UCSD-AML1 (cell line): Measurements from ENCODE around the gene BTBD7.

Source experiments
- DNase-seq: peaks from one replicate; lab custom pipeline; 2025; ENCODE audit not compliant: unreplicated experiment; lab: John Stamatoyannopoulos, UW

BTBD7 gene

DNA sequence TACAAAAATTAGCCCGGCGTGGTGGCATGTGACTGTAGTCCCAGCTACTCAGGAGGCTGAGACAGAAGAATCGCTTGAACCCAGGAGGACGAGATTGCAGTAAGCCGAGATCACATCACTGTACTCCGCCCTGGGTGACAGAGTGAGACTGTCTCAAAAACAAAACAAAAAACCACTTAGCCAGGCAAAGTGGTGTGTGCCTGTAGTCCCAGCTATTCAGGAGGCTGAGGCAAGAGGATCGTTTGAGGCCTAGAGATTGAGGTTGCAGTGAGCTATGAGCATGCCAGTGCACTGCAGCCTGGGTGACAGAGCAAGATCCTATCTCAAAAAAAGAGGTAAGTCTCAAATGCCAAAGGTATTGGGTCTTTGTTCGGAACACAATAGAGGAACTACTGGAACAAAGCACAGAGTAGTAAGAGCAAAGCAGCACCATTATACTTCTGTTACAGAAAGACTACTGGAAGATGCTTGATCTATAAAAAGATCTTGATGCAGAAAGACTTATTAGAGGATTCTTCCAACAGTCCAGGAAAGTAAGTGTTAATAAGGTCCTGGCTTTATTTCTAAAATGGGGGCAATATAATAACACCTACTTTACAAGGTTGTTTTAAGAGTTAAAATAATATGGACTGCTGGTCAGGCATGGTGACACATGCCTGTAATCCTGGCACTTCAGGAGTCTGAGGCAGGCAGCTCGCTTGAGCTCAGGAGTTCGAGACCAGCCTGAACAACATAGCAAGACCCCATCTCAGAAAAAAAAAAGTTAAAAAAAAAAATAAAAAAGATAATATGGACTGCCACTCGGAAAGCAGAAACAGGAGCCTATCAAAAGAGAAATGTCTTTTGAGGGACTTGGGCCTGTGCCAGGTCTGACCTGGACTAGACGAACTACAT lies 29.9 kb downstream of the BTBD7 start:
- DNase-seq, result no peak

GRCh38 chr14:93301821-93302447 lies 30.9 kb downstream of the BTBD7 start:
- DNase-seq, result no peak

GRCh38 chr14:93299866-93300265 lies 33.0 kb downstream of the BTBD7 start:
- no peak for DNase-seq

GRCh38 chr14:93299416-93299815 lies 33.4 kb downstream of the BTBD7 start:
- no peak for DNase-seq

DNA sequence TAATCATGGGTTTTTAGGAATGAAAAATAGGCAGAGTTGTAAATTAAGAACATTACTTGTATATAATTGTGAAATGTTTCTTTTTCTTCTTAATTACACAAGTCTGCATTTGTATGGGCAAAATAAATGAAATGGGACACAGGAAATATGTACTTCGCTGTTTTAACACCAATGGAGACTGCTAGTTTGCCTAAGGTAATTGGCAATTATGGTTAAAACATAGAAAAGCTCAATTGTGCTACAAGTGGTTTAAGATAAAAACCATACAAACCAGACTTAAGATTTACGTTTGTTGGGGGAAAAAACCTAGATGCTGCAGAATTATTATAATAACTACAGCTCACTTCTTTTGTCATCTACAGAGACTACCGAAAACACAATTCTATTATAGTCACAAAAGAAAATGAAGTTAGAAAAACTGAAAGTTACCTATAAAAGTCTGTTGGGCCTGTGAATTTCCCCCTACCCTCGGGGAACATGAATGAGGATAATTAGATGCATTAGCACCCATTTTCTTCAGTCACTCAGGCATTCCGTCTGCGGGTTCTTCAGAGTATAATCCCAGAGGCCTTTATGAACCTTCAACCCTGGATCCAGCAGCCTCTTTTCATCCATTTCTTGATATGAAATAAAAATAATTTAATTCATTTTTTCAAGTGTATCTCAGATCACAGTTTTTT lies 37.2 kb downstream of the BTBD7 start:
- DNase-seq, result no peak

DNA sequence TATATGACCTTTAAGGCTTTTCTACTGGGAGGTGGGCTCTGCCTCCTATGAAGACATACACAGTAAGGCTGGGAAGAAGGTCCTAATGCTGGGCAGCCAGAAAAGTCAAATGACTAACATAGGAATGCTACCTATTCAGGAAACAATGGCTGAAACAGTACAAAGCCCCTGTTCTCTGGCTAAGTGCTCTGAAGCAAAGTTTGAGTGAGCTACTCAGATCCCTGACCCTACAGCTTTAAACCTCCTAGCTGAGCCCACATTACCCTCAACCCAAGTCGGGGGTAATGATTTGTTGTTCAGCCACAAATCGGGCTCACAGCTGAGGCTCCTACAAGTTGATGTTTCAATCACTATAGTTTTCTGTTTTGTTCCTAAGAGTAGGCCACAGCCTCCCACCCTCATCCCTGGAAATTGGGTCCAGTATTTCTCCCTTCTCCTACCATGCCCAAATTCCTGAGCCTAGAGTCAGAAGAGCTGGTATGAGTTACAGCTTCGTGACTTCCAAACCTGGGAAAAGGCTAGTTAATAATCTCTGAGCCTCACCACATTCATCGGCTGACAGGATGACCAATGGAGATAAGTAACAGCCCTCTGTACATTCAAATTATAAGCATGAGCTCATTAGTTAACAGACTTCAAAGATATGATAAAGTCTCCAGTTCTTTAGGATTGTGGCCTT lies 46.5 kb downstream of the BTBD7 start:
- no peak for DNase-seq

DNA sequence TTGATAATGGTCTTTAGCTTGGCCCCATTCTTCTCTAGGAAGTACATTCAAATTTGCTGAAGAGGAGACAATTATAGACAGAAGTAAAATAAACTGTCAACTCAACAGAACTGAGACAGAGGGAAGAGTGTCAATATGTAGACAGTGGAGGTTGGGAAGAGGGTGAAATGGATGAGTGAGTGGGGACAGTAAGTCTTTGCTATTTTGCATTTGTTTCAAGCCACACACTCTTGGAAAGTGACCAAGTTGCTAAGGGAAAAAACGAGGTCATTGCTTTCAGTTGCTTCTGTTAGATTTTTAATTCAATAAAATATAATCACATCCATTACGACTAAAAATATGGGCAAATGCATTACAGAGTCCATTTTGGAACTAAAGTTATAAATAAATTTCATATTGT lies 47.8 kb downstream of the BTBD7 start:
- DNase-seq, result no peak

DNA sequence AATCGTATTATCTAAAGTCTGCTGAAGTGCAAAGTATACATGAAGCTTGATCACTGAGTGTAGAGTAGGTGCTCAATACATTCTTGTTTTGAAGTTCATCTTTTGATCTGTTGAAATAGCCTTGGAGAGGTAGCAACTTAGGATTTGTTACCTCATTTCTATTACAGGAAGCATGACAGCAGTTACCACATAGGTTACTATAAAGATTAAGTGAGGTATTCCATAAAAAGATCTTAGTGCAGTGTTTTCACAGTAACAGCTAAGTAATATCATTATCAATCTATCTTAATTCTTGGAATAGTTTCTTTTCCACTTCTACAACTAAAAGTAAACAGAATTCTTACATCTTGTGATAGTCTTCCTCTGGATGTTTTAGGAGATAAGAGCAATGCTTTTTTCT lies 50.9 kb downstream of the BTBD7 start:
- DNase-seq, result no peak

DNA sequence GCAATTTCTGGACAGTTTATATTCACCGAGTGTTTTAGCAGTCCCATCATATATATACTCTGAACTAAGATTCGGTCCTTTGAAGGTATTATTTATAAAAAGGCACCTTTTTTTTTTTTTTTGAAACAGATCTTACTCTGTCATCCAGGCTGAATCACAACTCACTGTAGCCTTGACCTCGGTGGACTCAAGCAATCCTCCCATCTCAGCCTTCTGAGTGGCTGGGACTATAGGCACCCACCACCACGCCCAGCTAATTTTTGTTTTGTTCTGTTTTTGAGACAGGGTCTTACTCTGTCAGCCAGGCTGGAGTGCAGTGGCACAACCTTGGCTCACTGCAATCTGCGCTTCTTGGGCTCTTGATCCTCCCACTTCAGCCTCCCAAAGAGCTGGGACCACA lies 52.1 kb downstream of the BTBD7 start:
- DNase-seq, result no peak

DNA sequence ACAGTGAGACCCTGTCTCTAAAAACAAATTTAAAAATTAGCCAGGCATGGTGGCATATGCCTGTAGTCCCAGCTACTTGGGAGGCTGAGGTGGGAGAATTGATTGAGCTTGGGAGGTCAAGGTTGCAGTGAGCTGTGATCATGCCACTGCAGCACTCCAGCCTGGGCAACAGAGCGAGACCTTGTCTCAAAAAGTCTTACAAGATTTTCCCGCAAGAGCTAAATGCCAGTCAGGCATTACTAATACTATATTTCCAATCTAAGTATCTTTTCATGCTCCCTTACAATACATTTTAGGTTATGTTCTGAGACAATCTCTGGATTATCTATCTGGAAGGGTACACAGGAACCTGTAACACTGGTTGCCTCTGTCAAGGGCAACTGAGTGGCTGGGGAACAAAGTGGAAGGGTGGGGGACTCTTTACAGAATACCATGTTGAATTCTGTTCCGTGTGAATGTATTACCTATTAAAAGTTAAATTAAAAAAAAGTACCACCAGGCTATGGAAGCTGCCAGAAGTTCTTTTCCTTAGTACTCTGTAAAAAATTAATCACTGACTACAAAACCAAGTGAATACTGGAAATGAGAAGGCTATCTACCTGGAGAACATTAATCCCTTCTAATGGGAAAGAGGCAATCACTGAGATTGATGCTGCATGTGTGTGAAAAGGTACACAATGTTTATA lies 56.7 kb downstream of the BTBD7 start:
- DNase-seq, result no peak

- no peak for DNase-seq
Measured at GRCh38 chr14:93274055-93274806, 58.6 kb downstream of the BTBD7 start.

DNA sequence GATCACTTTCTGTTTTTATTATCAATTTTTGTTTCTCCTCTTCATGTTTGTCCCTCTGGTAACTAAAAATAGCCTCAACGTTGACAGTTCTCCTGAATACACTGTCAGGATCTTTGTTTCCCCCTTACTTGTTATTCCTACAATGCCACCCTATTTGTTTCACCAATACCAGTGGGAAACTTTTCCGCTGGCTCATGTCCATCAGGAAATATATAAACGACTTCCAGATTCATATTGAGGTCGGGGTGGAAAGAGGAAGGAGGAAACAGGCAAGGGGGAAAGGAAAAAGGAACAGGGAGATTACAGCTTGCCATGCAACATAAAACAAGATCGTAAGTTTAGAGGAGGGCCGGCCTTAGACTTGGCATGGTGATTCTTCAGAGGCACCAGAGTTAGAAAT lies 61.7 kb downstream of the BTBD7 start:
- no peak for DNase-seq

- no peak for DNase-seq
Measured at GRCh38 chr14:93269341-93270068, 63.3 kb downstream of the BTBD7 start.

DNA sequence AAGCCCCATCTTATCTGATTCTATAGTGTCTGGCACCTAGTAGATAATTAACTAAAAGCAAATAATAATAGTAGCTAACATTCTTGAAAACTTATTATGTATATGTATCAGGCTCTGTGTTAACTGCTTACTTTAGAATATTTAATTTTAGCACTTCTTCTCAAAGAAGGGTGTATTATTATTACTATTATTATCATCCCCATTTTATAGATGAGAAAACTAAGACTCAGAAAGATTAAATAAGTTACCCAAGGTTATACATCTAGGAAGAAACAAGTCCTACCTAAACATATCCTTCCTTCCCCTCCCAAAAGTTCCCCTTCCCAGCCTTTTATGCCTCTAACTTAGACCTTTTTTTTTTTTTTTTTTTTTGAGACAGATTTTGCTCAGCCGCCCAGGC lies 64.4 kb downstream of the BTBD7 start:
- no peak for DNase-seq

DNA sequence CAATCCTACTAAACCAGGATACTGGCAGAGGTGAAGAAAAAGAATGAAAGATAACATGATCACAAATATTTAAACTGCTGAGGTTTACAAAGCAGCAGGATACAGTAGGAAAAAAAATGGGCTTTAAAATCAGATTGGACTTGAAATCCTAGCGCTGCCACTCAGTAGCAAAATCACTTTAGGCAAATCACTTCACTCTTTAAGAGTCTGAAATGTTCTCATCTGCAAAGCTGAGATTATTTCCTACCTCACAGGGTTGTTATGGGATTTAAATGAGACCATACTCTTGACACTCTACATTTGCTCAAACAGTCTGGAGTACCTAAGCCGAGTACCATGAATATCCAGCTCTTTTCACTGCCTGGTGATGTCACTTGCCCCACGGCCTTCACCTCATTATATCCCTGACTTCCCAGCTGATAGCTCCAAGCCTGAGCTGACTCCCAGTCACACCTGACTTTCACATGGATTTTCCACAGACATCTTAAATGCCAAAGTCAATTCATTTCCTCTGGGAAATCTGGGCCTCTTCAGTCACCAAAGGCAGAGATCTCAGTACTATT lies 65.6 kb downstream of the BTBD7 start:
- no peak for DNase-seq

DNA sequence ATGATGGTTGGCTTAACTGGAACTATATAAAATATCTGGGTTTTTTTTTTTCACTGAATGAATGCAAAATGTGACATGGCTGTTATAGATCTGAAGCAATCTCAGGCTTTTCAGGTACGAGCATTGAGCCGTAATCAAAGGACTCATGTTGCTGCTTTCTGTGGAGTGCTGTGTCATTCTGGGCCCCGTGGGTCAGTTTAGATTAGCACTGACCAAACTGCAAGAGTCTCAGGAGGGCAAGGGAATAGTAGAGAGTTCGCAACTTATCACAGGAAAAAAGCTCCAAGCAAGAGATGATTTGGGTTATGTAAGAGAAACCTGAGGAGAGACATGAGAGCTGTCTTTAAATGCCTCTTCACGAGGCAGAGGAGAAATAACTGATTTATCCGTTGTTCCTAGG lies 66.7 kb downstream of the BTBD7 start:
- no peak for DNase-seq

- no peak for DNase-seq
Measured at GRCh38 chr14:93263416-93263815, 69.4 kb downstream of the BTBD7 start.

GRCh38 chr14:93262446-93262845 lies 70.4 kb downstream of the BTBD7 start:
- DNase-seq, result no peak

DNA sequence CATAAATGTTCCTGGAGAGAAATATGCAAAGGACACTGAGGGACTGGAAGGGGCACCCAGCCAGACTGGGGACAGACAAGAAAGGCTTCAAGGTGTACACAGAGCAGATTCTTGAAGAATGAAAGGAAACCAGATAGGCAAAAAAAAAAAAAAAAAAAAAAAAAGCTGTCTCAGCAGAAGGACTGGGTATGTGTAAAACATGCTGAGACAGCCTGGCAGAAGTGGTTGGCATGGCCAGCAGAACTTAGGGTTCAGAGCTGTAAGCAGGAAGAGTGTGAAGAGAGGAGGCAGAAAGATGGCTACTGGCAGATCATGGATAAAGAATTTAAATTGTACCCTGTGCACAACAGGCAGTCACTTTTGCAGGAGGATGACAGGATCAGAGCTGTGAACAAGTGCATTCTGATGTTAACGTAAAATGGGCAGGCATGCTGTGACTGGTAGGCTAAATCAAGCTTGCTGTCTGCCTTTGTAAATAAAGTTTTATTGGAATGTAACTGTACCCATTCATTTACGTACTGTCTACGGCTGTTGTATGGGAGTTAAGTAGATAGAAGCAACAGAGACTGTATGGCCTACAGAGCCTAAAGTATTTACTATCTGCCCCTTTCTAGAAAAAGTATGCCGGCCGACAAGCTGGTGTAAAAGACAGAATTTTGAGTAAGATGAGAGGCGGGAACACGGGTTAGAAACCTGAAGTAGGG lies 83.6 kb downstream of the BTBD7 start:
- no peak for DNase-seq
